HTERT RPE-1 (cell line): ENCODE data around the gene UBAC2.
"Not testable (repeated sequence)": the region's sequence is repeated elsewhere in the genome, so short reads cannot be mapped to it uniquely, and the experiment has no call there.

Experiments used
- in situ Hi-C: fragments of 300-500 bp; cut with MboI; formaldehyde crosslinking; loops from 4 replicates; pipeline ENCODE4 v1.14.3; 2020; ENCODE audit warnings: low sequenced_read_pairs

Gene UBAC2

DNA sequence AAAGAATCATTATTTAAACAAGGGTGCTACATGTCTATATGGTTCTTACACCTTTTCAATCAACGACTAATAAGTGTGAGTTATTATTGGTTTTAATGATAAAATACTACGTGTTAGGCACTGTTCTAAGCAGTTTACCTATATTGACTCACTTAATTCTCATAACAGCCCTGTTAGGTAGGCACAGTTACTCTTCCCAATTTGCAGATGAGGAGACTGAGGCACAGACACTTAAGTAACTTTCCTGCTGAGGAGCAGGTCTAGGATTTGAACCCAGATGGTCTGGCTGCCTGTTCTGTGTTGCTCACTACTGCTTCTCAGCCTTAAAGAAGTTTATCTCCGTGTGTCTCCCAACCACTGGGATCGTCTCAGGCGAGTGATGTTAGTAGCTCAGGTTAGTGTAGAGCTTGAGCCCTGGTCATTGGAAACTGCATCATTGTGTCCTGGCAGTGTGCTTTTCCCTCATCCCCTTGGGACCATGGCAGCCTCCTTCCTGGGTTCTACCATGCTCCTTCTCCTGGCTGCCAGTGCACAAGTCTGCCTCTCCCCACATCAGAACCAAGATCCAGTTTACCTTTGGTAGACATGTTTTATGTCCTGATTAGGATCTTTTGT is 10.9 kb downstream of the UBAC2 start:
- in situ Hi-C loops = no loop called here

DNA sequence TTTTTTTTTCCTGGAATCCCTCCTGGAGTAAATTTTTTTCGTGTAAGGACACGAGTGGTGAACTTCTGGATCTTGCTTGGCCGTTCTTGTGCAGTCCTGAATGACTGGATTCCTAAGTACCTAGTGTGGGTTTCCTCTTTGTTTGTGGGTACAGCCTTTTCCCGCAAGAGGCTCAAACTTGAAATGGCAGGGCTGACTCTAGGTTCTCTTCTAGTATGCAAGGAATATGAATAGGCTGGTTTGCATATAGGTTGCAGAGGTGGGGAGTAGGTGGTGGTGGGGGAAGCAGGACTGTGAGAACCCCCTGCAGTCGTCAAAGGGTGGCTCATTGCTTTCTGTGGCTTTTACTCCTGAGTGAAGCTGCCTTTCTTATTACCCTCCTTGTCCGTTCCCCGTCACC is 13.6 kb downstream of the UBAC2 start:
- in situ Hi-C loops = no loop called here

- in situ Hi-C loops = no loop called here
Measured at GRCh38 chr13:99214731-99215130, 14.1 kb downstream of the UBAC2 start.

DNA sequence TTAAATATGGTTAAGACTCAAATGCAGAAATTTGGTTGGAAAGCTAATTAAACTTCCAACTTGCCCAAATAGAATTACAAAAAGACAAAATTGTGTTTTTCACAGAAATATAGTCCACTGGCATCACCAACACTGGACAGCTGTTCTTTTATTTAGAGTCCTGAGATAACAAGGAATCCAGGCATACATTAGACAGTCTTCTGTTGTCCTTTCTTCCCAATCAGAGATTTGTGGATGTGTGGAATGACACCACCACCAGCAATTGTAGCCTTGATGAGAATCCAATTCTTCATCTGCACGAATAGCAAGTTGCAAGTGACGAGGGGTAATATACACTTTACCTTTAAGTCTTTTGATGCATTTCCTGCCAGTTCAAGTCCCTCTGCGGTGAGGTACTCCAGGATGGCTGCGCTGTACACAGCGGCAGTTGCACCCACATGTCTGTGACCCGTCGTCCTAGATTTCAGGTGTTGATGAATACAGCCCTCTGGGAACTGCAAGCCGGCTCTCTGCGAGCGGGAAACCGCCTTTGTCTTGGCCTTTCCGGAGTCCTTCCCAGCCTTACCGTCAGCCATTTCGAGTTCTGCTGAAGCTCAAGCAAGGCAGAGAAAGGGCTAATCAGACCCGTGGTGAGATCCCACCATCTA is 14.7 kb downstream of the UBAC2 start:
- in situ Hi-C loops = no loop called here

GRCh38 chr13:99217461-99218110 is 16.9 kb downstream of the UBAC2 start:
- in situ Hi-C loops = no loop called here

GRCh38 chr13:99218126-99218525 is 17.5 kb downstream of the UBAC2 start:
- in situ Hi-C loops = no loop called here

GRCh38 chr13:99218545-99218944 is 17.9 kb downstream of the UBAC2 start:
- in situ Hi-C loops = no loop called here

- in situ Hi-C loops = no loop called here
Measured at GRCh38 chr13:99218969-99219368, 18.3 kb downstream of the UBAC2 start.

GRCh38 chr13:99220199-99220935 is 19.7 kb downstream of the UBAC2 start:
- in situ Hi-C loops = no loop called here

GRCh38 chr13:99221567-99222239 is 21.0 kb downstream of the UBAC2 start:
- in situ Hi-C loops = no loop called here

DNA sequence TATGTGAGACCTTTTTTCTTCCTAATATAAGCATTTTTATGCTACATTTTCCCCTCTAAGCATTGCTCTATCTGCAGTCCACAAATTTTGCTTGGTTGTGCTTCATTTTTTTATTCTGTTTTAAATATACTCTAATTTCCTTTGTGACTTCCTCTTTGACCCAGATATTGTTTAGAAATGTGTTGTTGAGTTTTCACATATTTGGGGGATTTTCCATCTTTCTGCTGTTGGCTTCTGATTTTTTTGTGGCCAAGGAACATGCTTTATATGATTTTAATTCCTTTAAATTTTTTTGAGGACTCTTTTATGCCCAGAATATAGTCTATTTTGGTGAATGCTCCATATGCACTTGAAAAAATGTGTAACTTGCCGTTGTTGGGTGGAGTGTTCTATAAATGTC is 22.9 kb downstream of the UBAC2 start:
- in situ Hi-C loops = no loop called here

GRCh38 chr13:99224021-99224420 is 23.4 kb downstream of the UBAC2 start:
- in situ Hi-C loops = no loop called here

DNA sequence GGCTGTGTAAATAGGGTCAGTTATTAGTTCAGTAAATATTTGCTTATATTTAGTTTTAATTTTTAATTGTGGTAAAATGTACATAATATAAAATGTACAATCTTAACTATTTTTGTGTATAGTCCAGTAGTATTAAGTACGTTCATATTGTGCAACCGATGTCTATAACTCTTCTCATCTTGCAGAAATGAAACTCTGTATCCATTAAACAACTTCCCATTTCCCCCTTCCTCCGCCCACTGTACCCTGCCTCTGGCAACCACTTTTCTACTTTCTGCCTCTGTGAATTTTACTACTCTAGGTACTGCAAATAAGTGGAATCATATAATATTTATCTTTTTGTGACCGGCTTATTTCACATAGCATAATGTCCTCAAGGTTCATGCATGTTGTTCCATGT is 24.4 kb downstream of the UBAC2 start:
- in situ Hi-C loops = no loop called here

DNA sequence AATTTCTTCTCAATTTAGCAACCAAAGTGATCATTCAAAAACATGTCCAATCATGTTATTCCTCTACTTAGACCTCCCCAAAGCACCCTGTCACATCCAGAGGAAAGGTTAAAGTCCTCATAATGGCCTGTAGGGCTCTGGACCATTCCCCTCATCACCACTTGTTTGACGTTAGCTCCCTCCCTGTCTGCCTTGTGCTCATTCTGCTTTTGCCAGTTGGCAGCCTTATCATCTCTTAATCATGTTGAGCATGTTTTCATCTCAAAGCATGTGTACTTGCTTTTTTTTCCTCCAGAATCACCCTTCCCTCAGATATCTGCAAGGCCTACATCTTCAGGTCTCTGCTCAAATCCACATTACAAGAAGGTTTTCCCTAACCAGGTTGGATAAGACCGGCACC is 25.9 kb downstream of the UBAC2 start:
- in situ Hi-C loops = no loop called here

DNA sequence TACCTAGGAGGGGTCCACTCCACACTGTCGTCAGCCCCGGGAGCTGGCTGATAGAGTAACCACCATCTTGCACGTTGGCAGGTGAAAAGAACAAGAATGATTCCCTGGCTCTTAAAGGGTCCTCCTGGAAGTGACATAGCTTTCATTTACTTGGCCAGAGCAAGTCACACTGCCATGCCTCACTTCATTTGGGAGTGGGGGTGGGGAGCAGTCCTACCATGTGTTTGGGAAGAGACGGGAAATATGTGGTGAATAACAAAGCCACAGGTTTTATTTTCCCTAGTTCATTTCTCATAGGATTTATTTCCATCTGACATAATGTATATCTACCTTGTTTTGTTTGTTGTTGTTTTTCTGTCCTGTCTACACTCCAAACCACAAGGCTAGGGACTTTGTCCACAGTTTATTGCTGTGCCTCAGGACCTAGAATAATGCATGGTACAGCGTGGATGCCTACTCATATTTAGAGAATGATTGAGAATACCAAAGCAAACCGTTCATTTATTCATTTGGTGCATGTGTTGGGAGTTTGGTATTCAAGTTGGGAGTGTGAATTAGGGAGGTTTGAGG is 26.8 kb downstream of the UBAC2 start:
- in situ Hi-C loops = no loop called here

DNA sequence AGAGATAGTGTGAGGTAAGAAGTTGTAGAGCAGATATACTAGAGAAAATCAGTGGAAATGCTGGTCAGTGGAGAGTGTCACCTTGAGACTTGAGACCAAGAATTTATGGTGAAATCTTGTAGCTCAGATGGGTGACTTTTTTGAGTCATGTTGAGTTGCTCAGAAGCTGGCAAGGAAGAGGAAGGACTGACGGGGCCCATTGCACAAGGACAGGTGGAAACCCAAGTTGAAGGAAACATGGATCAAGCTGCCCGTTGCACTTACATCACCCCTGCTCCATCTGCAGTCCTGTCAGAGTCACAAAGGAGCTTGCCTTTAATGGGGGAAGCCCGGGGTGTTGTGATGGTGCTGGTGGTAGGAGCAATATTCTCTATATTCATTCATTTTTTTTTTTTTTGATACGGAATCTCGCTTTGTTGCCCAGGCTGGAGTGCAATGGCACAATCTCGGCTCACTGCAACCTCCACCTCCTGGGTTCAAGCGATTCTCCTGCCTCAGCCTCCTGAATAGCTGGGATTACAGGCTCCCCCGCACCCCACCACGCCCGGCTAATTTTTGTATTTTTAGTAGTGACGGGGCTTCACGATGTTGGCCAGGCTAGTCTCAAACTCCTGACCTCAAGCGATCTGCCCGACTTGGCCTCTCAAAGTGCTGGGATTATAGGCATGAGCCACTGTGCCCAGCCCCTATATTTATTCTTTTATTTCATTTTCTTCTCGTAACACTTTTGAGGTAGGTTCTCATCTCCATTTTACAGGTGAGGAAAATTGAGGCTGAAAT is 27.4 kb downstream of the UBAC2 start:
- in situ Hi-C loops = no loop called here

GRCh38 chr13:99228737-99229691 is 28.4 kb downstream of the UBAC2 start:
- in situ Hi-C loops = no loop called here

DNA sequence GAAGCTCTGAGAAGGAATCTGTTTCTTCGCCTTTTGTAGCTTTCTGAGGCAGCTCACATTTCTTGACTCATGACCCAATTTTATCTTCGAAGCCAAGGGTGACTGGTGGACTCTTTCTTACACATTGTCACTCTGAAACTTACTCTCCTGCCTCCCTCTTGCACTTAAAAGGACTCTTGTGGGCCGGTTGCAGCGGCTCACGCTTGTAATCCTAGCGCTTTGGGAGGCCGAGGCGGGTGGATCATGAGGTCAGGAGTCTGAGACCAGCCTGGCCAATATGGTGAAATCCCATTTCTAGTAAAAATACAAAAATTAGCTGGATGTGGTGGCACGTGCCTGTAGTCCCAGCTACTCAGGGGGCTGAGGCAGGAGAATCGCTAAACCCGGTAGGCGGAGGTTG is 29.9 kb downstream of the UBAC2 start:
- in situ Hi-C loops = not testable (repeated sequence)

DNA sequence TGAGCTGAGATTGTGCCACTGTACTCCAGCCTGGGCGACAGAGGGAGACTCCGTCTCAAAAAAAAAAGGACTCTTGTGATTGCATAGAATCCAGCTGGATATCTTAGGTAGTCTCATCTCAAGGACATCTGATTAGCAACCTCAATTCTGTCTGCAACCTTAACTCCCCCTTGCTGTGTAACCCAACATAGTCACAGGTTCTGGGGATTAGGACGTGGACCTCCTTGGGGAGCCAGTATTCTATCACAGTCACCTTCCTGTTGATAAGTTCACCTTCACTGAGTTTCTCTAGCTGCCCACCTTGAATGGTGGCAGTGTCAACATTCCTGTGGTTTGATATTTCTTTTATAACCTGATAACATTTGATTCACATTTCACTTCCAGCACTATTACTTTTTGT is 30.3 kb downstream of the UBAC2 start:
- in situ Hi-C loops = no loop called here
